Left ventricle myocardium superior (tissue), 1 donor: ENCODE results near the gene LAMA3. TPM values are rescaled to one million over a fixed set of nuclear protein-coding genes. Genes with fewer than 3 reads are reported as not detected.

ENCODE experiments used
- ATAC-seq: fragments of 200-7000 bp; cut with Tn5 transposase; one replicate; pipeline ENCODE4 v1.9.1; 2020; ENCODE audit warnings: mild to moderate bottlenecking, moderate library complexity
- DNase-seq: peaks from one replicate; pipeline ENCODE4 v3.0.0-alpha.2; 2020
- intact Hi-C: fragments of 100-400 bp; cut with micrococcal nuclease; formaldehyde crosslinking; loops from one replicate; pipeline ENCODE4 v1.11.0; 2022
- total RNA-seq: library from RNA; stranded (reverse); fragmentation: NEBNext Ultra II Directional; extraction: Animal tissue kit (Norgen Biotek cat#: 25700); gene quantifications from one replicate; pipeline ENCODE4 v1.2.1, GENCODE V29; 2021
- donor health status: DM: no; HTN: yes; CAD: no; lungs with severe emphysema.

Gene LAMA3
- total RNA-seq, 1 donor from 2014 or later = 3.4 TPM

DNA sequence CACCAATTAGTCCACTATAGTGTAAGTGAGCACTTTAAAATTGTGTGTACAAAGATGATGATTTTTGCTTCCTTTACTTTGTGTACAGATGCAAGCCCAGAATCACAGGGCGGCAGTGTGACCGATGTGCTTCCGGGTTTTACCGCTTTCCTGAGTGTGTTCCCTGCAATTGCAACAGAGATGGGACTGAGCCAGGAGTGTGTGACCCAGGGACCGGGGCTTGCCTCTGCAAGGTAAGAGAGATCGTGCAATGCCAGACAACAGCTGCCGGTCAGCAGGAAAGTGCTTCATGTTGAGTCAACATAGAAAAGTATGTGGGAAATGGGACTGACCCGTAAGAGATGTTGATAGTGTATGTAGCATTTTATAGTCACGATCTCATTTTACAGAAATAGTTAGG is 168.5 kb downstream of the LAMA3 start:
- DNase-seq (no peak), ATAC-seq (no peak)
- intact Hi-C loops = no loop called here

- ATAC-seq = no peak
- intact Hi-C loops = no loop called here
- DNase-seq = no peak
Measured at GRCh38 chr18:23859466-23860336, 170.4 kb downstream of the LAMA3 start.

GRCh38 chr18:23861326-23861725 is 172.1 kb downstream of the LAMA3 start:
- ATAC-seq = no peak
- DNase-seq = no peak
- intact Hi-C loops = no loop called here

- intact Hi-C loops = no loop called here
- DNase-seq = no peak
- no peak for ATAC-seq
Measured at GRCh38 chr18:23861805-23862470, 172.7 kb downstream of the LAMA3 start.

- DNase-seq (no peak), ATAC-seq (no peak)
- intact Hi-C loops = no loop called here
Measured at GRCh38 chr18:23864624-23865023, 175.4 kb downstream of the LAMA3 start.

DNA sequence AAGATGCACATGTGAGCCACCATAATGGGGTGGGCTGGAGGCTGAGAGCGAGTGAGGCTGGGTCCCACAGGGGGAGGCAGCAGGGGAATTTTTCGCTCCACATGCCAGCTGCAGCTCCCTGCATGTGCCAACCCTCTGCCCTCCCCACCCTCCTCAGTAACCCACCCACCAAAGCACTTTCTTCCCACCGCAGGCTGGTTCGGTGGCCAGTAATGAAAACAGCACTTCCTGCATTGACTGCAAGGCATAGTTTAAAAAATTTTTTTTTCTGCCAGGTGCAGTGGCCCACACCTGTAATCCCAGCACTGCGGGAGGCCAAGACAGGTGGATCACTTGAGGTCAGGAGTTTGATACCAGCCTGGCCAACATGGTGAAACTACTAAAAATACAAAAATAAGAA is 177.8 kb downstream of the LAMA3 start:
- intact Hi-C loops = no loop called here
- ATAC-seq (no peak), DNase-seq (no peak)

DNA sequence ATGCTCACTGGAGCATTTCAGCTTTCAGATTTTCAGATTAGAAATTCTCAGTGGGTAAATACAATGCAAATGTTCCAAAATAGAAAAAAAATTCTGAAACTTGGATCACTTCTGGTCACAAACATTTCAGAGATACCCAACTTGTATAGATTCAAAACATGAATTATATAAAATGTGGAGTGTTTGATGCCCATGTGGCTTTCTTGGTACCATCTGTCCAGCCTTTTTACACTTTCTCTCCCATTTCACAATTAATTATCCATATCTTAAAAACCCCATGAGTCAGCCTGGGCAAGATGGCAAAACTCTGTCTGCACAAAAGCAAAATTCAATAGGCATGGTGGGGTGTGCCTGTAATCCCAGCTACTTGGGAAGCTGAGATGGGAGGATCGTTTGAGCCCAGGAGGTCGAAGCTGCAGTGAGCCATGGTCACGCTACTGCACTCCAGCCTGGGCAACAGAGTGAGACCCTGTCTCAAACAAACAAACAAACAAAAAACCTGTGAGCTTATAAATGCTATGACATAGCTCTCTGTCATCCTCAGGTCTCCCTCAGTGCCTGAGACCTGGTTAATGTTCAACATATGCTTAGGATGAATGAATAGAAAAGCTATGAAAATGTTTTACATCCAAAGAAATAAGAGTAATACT is 179.0 kb downstream of the LAMA3 start:
- no peak for DNase-seq
- intact Hi-C loops = no loop called here
- ATAC-seq = no peak

DNA sequence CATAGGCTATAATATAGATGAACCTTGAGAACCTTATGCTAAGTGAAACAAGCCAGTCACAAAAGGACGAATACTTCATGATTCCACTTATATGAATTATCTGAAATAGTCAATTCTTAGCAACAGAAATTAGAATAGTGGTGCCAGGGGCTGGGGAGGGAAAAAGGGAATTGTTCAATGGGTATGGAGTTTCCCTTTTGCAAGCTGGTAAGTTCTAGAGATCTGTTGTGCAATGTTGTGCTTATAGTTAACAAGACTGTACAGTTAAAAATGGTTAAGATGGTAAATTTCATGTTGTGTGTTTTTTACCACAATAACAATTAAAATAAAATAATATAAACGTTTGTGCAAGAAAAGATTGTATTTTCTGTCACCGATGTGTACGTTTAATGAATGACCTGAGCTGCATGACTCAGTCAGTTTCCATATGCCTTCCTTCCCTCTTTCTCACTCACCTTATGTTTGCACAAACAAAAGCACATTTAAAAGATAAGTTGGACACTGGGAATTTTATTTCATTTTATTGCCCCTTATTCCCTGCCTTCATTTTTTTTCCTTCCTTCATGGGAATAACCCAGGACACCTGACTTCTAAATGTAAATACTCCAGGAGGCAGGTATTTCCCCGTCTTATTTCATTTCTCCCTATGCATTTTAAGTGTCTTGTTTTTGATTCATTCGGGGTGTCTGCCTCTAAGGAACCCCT is 181.6 kb downstream of the LAMA3 start:
- ATAC-seq (no peak), DNase-seq (no peak)
- intact Hi-C loops = no loop called here

DNA sequence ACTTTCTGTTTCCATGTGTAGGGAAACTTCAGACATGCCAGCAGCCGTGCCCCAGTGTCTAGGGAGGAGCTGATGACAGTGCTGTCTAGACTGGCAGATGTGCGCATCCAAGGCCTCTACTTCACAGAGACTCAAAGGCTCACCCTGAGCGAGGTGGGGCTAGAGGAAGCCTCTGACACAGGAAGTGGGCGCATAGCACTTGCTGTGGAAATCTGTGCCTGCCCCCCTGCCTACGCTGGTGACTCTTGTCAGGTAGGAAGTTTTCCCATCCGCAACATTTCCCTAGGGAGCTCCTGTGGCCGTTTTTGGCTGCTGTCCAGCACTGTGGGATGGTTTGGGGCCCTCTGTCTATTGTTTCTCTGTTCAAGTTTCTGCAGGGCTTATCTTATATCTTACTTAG is 182.2 kb downstream of the LAMA3 start:
- no peak for DNase-seq
- peak; percentile 44 for ATAC-seq
- intact Hi-C loops = no loop called here

DNA sequence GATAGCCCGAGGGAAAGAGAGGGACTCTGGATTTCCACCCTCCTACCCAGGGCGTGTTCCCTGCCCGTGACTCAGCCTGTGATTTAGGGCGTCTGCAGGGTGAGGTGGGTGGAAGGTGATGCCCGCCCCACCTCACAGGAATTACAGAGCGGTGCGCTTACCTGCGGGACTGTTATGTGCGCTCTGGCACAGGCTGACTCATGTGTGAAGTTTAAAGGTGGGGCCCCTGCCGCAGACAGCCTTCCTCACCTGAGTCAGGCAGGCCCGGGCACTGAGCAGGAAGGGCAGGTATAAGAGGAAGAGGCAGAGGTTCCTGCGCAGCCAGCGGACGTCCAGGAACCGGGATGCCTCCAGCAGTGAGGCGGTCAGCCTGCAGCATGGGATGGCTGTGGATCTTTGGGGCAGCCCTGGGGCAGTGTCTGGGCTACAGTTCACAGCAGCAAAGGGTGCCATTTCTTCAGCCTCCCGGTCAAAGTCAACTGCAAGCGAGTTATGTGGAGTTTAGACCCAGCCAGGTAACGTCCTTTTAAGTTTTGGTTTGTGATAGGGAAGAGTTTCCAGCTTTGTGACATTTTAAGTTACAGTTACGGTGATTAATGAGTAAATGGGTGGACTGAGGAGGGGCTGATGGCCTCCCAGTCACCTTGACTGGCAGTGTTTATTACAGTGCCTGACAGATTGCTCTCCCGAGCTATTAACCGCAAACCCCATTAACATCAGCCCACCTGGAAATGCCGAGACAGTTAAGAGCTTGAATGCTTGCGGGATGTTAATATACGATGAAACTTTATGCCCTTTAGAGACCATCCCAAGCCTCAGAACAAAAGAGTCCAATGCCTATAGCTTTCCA is 183.7 kb downstream of the LAMA3 start:
- no peak for ATAC-seq
- DNase-seq = no peak
- intact Hi-C loops = no loop called here

DNA sequence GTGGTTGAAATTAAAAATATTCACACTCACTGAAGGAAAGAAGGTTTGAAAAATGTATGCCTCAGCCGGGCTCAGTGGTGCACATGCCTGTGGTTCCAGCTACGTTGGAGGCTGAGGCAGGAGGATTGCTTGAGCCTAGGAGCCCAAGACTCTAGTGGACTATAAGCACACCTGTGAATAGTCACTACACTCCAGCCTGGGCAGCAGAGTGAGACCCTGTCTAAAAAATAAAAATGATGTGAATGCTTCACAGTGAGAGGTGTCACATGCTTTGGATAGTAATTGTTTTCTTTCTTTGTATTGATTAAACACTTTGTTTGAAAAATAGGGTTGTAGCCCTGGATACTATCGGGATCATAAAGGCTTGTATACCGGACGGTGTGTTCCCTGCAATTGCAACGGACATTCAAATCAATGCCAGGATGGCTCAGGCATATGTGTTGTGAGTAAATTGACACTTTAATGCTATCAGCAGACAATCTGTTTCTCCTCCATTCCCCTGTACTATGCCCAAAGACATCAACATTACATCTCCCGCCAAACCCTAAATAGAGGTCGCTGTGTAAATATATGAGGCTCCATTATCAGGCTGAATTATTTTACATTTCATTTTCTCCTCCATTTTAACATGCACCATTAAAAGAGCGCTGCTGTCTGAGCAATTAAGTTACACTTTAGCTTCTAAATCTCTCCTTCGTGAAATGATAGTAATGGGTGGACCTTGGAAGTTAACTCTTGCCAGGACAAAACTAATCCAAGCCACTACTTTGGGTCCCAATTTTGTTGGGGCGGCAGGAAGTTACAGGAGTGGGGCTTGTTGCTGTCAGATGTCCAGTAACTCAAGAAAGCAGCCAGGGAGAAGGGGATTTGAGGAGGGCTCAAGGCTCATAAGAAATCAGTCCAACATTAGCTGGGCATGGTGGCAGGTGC is 187.0 kb downstream of the LAMA3 start:
- DNase-seq (no peak), ATAC-seq (no peak)
- intact Hi-C loops = no loop called here

GRCh38 chr18:23876921-23877320 is 187.7 kb downstream of the LAMA3 start:
- no peak for DNase-seq
- intact Hi-C loops = no loop called here
- no peak for ATAC-seq

DNA sequence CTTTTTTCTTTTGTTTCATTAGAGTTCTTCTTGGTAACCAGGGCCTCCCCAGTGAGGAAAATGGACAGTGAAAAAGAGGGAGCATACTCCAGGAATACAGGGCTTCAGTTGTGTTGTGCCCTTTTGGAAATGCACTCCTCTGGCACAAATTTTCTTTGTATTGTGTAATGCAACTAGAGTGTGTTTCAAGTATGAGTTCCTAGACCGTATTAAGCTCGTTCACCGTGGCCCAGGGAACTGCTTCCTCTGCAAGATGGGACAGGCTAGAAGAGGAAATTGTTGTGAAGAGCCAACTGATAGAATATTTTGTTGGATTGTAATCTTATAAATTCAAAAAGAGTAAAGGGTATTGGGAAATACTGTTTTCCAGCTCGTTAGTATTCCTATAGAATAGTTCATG is 188.1 kb downstream of the LAMA3 start:
- intact Hi-C loops = no loop called here
- ATAC-seq (no peak), DNase-seq (no peak)

- ATAC-seq (no peak), DNase-seq (no peak)
- intact Hi-C loops = no loop called here
Measured at GRCh38 chr18:23878336-23878900, 189.2 kb downstream of the LAMA3 start.

GRCh38 chr18:23879126-23879525 is 189.9 kb downstream of the LAMA3 start:
- no peak for ATAC-seq
- DNase-seq = no peak
- intact Hi-C loops = no loop called here

DNA sequence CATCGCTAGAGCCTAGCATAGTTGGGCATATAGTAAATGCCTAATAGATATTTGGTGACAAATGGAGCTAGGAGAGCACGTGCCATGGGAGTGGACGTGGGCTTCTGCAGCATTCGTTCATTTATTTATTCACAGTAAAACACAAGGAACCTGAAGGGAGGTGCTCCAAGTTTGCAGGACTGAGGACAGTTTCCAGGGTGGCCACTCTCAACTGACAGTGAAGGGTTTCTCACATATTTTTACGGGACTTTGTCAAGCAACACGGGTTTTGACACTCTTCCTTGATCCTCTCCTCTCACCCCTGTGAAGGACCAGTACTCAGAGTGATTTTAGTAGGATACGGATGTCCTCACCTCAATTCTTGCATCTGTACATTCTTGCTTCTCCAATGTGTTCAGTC is 190.3 kb downstream of the LAMA3 start:
- intact Hi-C loops = no loop called here
- ATAC-seq = no peak
- DNase-seq = no peak

DNA sequence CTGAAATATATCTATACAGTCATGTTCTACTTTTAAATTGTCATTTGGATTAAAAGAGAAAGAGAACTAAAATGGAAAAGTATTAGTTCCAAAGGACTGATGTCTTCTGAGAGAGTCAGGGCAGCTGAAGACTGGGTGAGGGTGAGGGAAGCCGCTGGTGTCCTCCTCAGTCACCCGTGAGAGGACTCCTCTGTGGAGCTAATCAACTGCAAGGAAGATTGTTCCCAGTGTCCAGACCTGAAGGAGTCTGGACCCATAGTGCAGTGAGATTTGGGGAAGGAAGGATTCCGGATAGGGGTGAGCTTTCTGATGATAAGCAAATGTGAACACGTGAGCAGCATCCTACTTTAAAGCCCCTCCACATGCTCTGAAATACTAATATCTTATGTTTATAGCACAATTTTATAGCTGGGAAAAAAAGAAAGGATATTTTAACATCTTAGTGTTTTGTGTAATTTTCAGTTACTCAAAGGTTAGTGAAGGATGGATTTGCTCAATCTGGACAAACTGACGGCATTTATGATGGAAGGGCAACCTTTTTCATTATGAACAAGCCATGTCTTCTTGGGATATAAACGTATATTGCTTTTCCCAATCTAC is 190.8 kb downstream of the LAMA3 start:
- intact Hi-C loops = no loop called here
- no peak for DNase-seq
- no peak for ATAC-seq
